Vagina (tissue), 2 donors: Measurements from ENCODE around the gene ZNF438. TPM values are rescaled to one million over a fixed set of nuclear protein-coding genes. Genes with fewer than 3 reads are reported as not detected.
A peak's percentile ranks its signal among the peaks of the same experiment; 100 is the strongest.

ENCODE experiments used
- DNase-seq, 2 donors: peaks; one replicate each; pipeline ENCODE4 v3.0.0-alpha.2; 2017; ENCODE audit errors: extremely low spot score in 2 of 2
- H3K27ac ChIP-seq: fragments of 200-600 bp; sonication (generic); one replicate; pipeline ENCODE4 v1.5.1; 2019
- H3K27me3 ChIP-seq: fragments of 200-600 bp; sonication (generic); one replicate; pipeline ENCODE4 v1.5.1; 2019
- H3K36me3 ChIP-seq, 2 donors: fragments of 200-600 bp; sonication (generic); one replicate each; pipeline ENCODE4 v1.5.1; 2017 to 2019
- H3K4me1 ChIP-seq: fragments of 200-600 bp; sonication (generic); one replicate; pipeline ENCODE4 v1.5.1; 2019
- H3K4me3 ChIP-seq, 2 donors: fragments of 200-600 bp; sonication (generic); 1 replicate in 1 of 2; 2 replicates in 1 of 2; pipeline ENCODE4 v1.5.1; 2016 to 2019
- H3K9me3 ChIP-seq: fragments of 200-600 bp; sonication (generic); one replicate; pipeline ENCODE4 v1.5.1; 2019
- CTCF ChIP-seq, 3 experiments: fragments of 450-650 bp in 2 of 3; fragments of 200-600 bp in 1 of 3; sonication (generic) in 1 of 3; IDR thresholded peaks; one replicate each; pipeline ENCODE4 v1.5.1; 2017 to 2019; ENCODE audit warnings: antibody characterized with exemption in 3 of 3, mild to moderate bottlenecking in 2 of 3, moderate library complexity in 2 of 3
- POLR2A ChIP-seq, 2 donors: fragments of 450-650 bp; IDR thresholded peaks; one replicate each; pipeline ENCODE4 v1.6.1; 2017; ENCODE audit warnings: antibody characterized with exemption in 2 of 2, mild to moderate bottlenecking in 2 of 2, moderate library complexity in 2 of 2
- POLR2AphosphoS5 ChIP-seq, 2 donors: sonication (generic); formaldehyde crosslinking; IDR thresholded peaks; one replicate each; pipeline ENCODE4 v1.9.0; 2017; ENCODE audit warnings: antibody characterized with exemption in 2 of 2, mild to moderate bottlenecking in 2 of 2, low read depth in 1 of 2; ENCODE audit not compliant: insufficient read depth in 1 of 2
- intact Hi-C: fragments of 100-400 bp; cut with DNase I; formaldehyde crosslinking; loops from one replicate; pipeline ENCODE4 v1.15.1; 2023
- total RNA-seq: library from RNA; depleted of rRNA; stranded (reverse); fragments of >200 nt; gene quantifications from one replicate; pipeline ENCODE4 v1.2.3, GENCODE V29; 2016

The ZNF438 gene
- total RNA-seq, 1 donor from 2014 or later: 11.8 TPM

GRCh38 chr10:30973737-30974136 lies 57.9 kb downstream of the ZNF438 start:
- intact Hi-C loops: no loop called here
- H3K9me3 ChIP-seq: no peaks in the 10 kb centered on the region
- no peaks in the 10 kb centered on the region for H3K36me3 ChIP-seq
- no peak for TF ChIP-seq POLR2A (IDR thresholded peaks at IDR 0.05)
- no peak for TF ChIP-seq CTCF (IDR thresholded peaks at IDR 0.05)
- no peak for TF ChIP-seq POLR2AphosphoS5 (IDR thresholded peaks at IDR 0.05; ENCODE audit: insufficient read depth in 1 of 2, low read depth in 1 of 2)
- H3K4me3 ChIP-seq: no peak overlapping the region
- DNase-seq: no peak
- H3K27ac ChIP-seq: no peak overlapping the region
- H3K27me3 ChIP-seq: no peaks in the 10 kb centered on the region
- H3K4me1 ChIP-seq: peaks cover 17% of the 10 kb centered on the region

GRCh38 chr10:30970760-30971460 lies 60.8 kb downstream of the ZNF438 start:
- peak overlapping the region; percentile 5 for H3K27ac ChIP-seq
- no peak for DNase-seq
- no peaks in the 10 kb centered on the region for H3K9me3 ChIP-seq
- no peak overlapping the region for H3K4me3 ChIP-seq
- H3K36me3 ChIP-seq: no peaks in the 10 kb centered on the region
- no peaks in the 10 kb centered on the region for H3K27me3 ChIP-seq
- intact Hi-C loops: no loop called here
- peaks cover 17% of the 10 kb centered on the region for H3K4me1 ChIP-seq
- TF ChIP-seq POLR2A (IDR thresholded peaks at IDR 0.05): no peak
- TF ChIP-seq POLR2AphosphoS5 (IDR thresholded peaks at IDR 0.05; ENCODE audit: insufficient read depth in 1 of 2, low read depth in 1 of 2): no peak
- TF ChIP-seq CTCF (IDR thresholded peaks at IDR 0.05): no peak

GRCh38 chr10:30968711-30969110 lies 63.0 kb downstream of the ZNF438 start:
- no peak for TF ChIP-seq POLR2A (IDR thresholded peaks at IDR 0.05)
- no peak for TF ChIP-seq CTCF (IDR thresholded peaks at IDR 0.05)
- Histone ChIP-seq H3K36me3 (no peaks in the 10 kb centered on the region), H3K27me3 (no peaks in the 10 kb centered on the region), H3K4me1 (peaks cover 5% of the 10 kb centered on the region), H3K9me3 (no peaks in the 10 kb centered on the region), H3K4me3 (no peak overlapping the region), H3K27ac (peak overlapping the region; percentile 32)
- intact Hi-C loops: no loop called here
- no peak for DNase-seq

GRCh38 chr10:30967650-30968410 lies 63.8 kb downstream of the ZNF438 start:
- H3K4me3 ChIP-seq: no peak overlapping the region
- no peaks in the 10 kb centered on the region for H3K27me3 ChIP-seq
- no peak for DNase-seq
- peak overlapping the region; percentile 26 for H3K27ac ChIP-seq
- H3K36me3 ChIP-seq: no peaks in the 10 kb centered on the region
- intact Hi-C loops: no loop called here
- no peaks in the 10 kb centered on the region for H3K4me1 ChIP-seq
- H3K9me3 ChIP-seq: no peaks in the 10 kb centered on the region
- no peak for TF ChIP-seq POLR2AphosphoS5 (IDR thresholded peaks at IDR 0.05; ENCODE audit: insufficient read depth in 1 of 2, low read depth in 1 of 2)
- TF ChIP-seq POLR2A (IDR thresholded peaks at IDR 0.05): no peak
- no peak for TF ChIP-seq CTCF (IDR thresholded peaks at IDR 0.05)
